H4 (cell line): ENCODE data around the gene FOXD4L3. TPM values are rescaled to one million over a fixed set of nuclear protein-coding genes. Genes with fewer than 3 reads are reported as not detected.
"Not testable (repeated sequence)": the region's sequence is repeated elsewhere in the genome, so short reads cannot be mapped to it uniquely, and the experiment has no call there.

Experiments used
- DNase-seq: peaks from one replicate; pipeline ENCODE4 v3.0.0-alpha.2; 2015; ENCODE audit warnings: low spot score
- total RNA-seq: library from RNA; depleted of rRNA; stranded (reverse); fragments of >200 nt; shearing (Covaris generic); gene quantifications from 2 replicates; pipeline ENCODE4 v1.2.3, GENCODE V29; 2014; rRNA removed

The FOXD4L3 gene
- total RNA-seq, 1 experiment from 2014 or later: not detected

DNA sequence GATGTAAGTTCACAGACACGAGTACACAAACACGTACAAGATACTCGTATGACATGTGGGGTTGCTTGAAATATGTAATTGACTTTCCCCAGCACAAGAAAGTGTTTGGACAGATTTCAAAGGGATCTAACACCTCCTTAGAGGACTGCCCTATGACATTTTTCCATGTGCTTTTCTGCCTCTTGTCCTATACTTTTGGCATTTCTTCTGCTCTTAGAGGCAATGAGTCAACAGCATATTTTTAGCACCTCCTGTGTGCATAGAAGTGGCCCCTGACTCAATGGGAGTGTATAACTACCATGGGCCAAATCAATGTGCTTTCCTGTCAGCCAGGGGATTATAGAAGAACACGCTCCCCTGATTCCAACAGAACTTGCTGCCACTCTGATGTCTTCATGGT lies 49.0 kb downstream of the FOXD4L3 start:
- DNase-seq: not testable (repeated sequence)

Other genes starting within 250 kb of the FOXD4L3 start
- 25.6 and 32.4 TPM in 2 replicates for gene ZNG1C, start 60.9 kb upstream of the FOXD4L3 start, total RNA-seq
- 0.50 and 3.0 TPM in 2 replicates for gene PGM5, start 53.7 kb downstream of the FOXD4L3 start, total RNA-seq
- not detected in 2 replicates for gene TMEM252, start 238.0 kb downstream of the FOXD4L3 start, total RNA-seq